Measurements from ENCODE around the gene SLIT3.

- TF ChIP-seq, protein P1, sequence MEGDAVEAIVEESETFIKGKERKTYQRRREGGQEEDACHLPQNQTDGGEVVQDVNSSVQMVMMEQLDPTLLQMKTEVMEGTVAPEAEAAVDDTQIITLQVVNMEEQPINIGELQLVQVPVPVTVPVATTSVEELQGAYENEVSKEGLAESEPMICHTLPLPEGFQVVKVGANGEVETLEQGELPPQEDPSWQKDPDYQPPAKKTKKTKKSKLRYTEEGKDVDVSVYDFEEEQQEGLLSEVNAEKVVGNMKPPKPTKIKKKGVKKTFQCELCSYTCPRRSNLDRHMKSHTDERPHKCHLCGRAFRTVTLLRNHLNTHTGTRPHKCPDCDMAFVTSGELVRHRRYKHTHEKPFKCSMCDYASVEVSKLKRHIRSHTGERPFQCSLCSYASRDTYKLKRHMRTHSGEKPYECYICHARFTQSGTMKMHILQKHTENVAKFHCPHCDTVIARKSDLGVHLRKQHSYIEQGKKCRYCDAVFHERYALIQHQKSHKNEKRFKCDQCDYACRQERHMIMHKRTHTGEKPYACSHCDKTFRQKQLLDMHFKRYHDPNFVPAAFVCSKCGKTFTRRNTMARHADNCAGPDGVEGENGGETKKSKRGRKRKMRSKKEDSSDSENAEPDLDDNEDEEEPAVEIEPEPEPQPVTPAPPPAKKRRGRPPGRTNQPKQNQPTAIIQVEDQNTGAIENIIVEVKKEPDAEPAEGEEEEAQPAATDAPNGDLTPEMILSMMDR (IDR thresholded peaks at IDR 0.05) = no peak
- no peak for TF ChIP-seq POLR2AphosphoS5 (IDR thresholded peaks at IDR 0.05)
- TF ChIP-seq POLR2A (IDR thresholded peaks at IDR 0.05) = no peak
- TF ChIP-seq EP300 (IDR thresholded peaks at IDR 0.05) = no peak
Observed at GRCh38 chr5:169162407-169162806, 138.5 kb downstream of the SLIT3 start.
